OCI-LY7 (cell line): ENCODE results near the gene TDRD9. TPM values are rescaled to one million over a fixed set of nuclear protein-coding genes. Genes with fewer than 3 reads are reported as not detected.
A peak's percentile ranks its signal among the peaks of the same experiment; 100 is the strongest.

Source experiments
- BruUV-seq: library from RNA; stranded (reverse); fragments of 400-500 nt; replicated peaks from 2 replicates; lab custom pipeline; 2021; lab: Mats Ljungman, UMichigan
- CTCF ChIA-PET: fragments of 300-600 bp; sonication (Branson Sonifier 250); formaldehyde crosslinking; loops from one replicate; lab custom pipeline; 2022; ENCODE audit warnings: antibody characterized with exemption; ENCODE audit not compliant: unreplicated experiment; lab: Charles Lee
- POLR2A ChIA-PET: fragments of 300-600 bp; sonication (Branson Sonifier 250); formaldehyde crosslinking; loops from one replicate; lab custom pipeline; 2022; ENCODE audit warnings: antibody characterized with exemption; lab: Charles Lee
- DNase-seq: peaks from one replicate; pipeline ENCODE4 v3.0.0-alpha.2; 2015; ENCODE audit warnings: low spot score
- H2AFZ ChIP-seq: fragments of 200-600 bp; sonication (generic), shearing (Covaris generic); 2 replicates; pipeline ENCODE4 v1.6.1; 2014; ENCODE audit warnings: mild to moderate bottlenecking, antibody characterized with exemption, low read length, moderate library complexity
- H3K27ac ChIP-seq: fragments of 200-600 bp; sonication (generic); 2 replicates; pipeline ENCODE4 v1.5.1; 2014; ENCODE audit warnings: mixed run types, low read depth, mild to moderate bottlenecking, moderate library complexity, low read length, inconsistent platforms; ENCODE audit not compliant: poor library complexity, severe bottlenecking
- H3K36me3 ChIP-seq: fragments of 200-600 bp; sonication (generic); 2 replicates; pipeline ENCODE4 v1.6.1; 2014; ENCODE audit warnings: mild to moderate bottlenecking, antibody characterized with exemption, low read length, moderate library complexity, mixed read lengths; ENCODE audit not compliant: insufficient read depth
- H3K4me1 ChIP-seq: fragments of 200-600 bp; sonication (generic); 2 replicates; pipeline ENCODE4 v1.5.1; 2014; ENCODE audit warnings: mild to moderate bottlenecking, low read length; ENCODE audit not compliant: insufficient read depth, poor library complexity, severe bottlenecking
- H3K4me2 ChIP-seq: fragments of 200-600 bp; sonication (generic); 2 replicates; pipeline ENCODE4 v1.6.1; 2014; ENCODE audit warnings: mild to moderate bottlenecking, low read length
- H3K4me3 ChIP-seq: fragments of 200-600 bp; sonication (generic); 2 replicates; pipeline ENCODE4 v1.5.1; 2014; ENCODE audit warnings: mild to moderate bottlenecking, low read depth, low read length; ENCODE audit not compliant: poor library complexity, severe bottlenecking
- H3K79me2 ChIP-seq: fragments of 200-600 bp; sonication (generic); 2 replicates; pipeline ENCODE4 v1.6.1; 2016; ENCODE audit warnings: low read depth, mild to moderate bottlenecking, low read length, moderate library complexity, mixed read lengths; ENCODE audit not compliant: insufficient read depth
- H3K9me2 ChIP-seq: fragments of 200-600 bp; sonication (generic); 2 replicates; pipeline ENCODE4 v1.6.1; 2016; ENCODE audit warnings: mild to moderate bottlenecking, low read length, mixed read lengths; ENCODE audit not compliant: insufficient read depth
- H3K9me3 ChIP-seq: fragments of 200-600 bp; sonication (generic); 2 replicates; pipeline ENCODE4 v1.6.1; 2014; ENCODE audit warnings: mild to moderate bottlenecking, mixed run types, low read length, mixed read lengths
- H4K20me1 ChIP-seq: fragments of 200-600 bp; sonication (generic); 2 replicates; pipeline ENCODE4 v1.6.1; 2014; ENCODE audit warnings: mild to moderate bottlenecking, antibody characterized with exemption, low read length, moderate library complexity, mixed read lengths; ENCODE audit not compliant: insufficient read depth
- CTCF ChIP-seq: fragments of 200-600 bp; sonication (generic); conservative IDR thresholded peaks from 2 replicates; pipeline ENCODE4 v1.5.1; 2014; ENCODE audit warnings: mild to moderate bottlenecking, antibody characterized with exemption, low read length, moderate library complexity, mixed read lengths
- EZH2phosphoT487 ChIP-seq: fragments of 200-600 bp; sonication (generic); IDR thresholded peaks from 2 replicates; pipeline ENCODE4 v1.6.1; 2018; ENCODE audit warnings: low read depth, borderline replicate concordance, mild to moderate bottlenecking, mixed run types, antibody characterized with exemption, low read length, moderate library complexity, mixed read lengths
- intact Hi-C: fragments of 100-400 bp; cut with micrococcal nuclease; formaldehyde crosslinking; loops from one replicate; pipeline ENCODE4 v1.10.0; 2022; ENCODE audit not compliant: unreplicated experiment
- total RNA-seq, 2 experiments: library from RNA; depleted of rRNA in 1 of 2; stranded (reverse); fragments of >200 nt in 1 of 2; shearing (Covaris generic) in 1 of 2; gene quantifications; 2 replicates each; pipeline ENCODE4 v1.2.3, GENCODE V29; 2014 to 2022

Gene TDRD9
- total RNA-seq, 2 experiments from 2014 or later = not detected

GRCh38 chr14:104096318-104096717 lies 168.1 kb downstream of the TDRD9 start:
- Histone ChIP-seq H3K9me3 (no peaks in the 10 kb centered on the region), H2AFZ (no peak overlapping the region), H4K20me1 (no peaks in the 10 kb centered on the region), H3K4me1 (peaks cover 3% of the 10 kb centered on the region), H3K27ac (no peak overlapping the region), H3K4me3 (no peak overlapping the region), H3K79me2 (no peaks in the 10 kb centered on the region), H3K9me2 (no peaks in the 10 kb centered on the region), H3K36me3 (no peaks in the 10 kb centered on the region), H3K4me2 (no peak overlapping the region)
- intact Hi-C loops = no loop called here
- DNase-seq = no peak
- BruUV-seq = no TSS peak
- ChIA-PET POLR2A (no interaction called here), CTCF (no interaction called here)
- TF ChIP-seq EZH2phosphoT487 = no peak
- TF ChIP-seq CTCF = no peak

- H3K27ac ChIP-seq = no peak overlapping the region
- H3K9me3 ChIP-seq = no peaks in the 10 kb centered on the region
- peak; percentile 35 for DNase-seq
- no peak overlapping the region for H2AFZ ChIP-seq
- H3K9me2 ChIP-seq = no peaks in the 10 kb centered on the region
- H4K20me1 ChIP-seq = no peaks in the 10 kb centered on the region
- peaks cover 3% of the 10 kb centered on the region for H3K4me1 ChIP-seq
- H3K36me3 ChIP-seq = no peaks in the 10 kb centered on the region
- ChIA-PET POLR2A (no interaction called here), CTCF (no interaction called here)
- H3K4me3 ChIP-seq = no peak overlapping the region
- BruUV-seq = no TSS peak
- H3K4me2 ChIP-seq = no peak overlapping the region
- H3K79me2 ChIP-seq = no peaks in the 10 kb centered on the region
- intact Hi-C loops = no loop called here
- TF ChIP-seq CTCF (peak; percentile 30; the same call in 1 of the 2 replicates), EZH2phosphoT487 (no peak)
These were observed 168.8 kb downstream of the TDRD9 start for GRCh38 chr14:104096751-104097700.
